22Rv1 (cell line): ENCODE data around the gene TMOD4.

Experiments
- H3K27ac ChIP-seq: fragments of 450-650 bp; 2 replicates; pipeline ENCODE4 v1.5.1; 2017
- CTCF ChIP-seq: fragments of 450-650 bp; IDR thresholded peaks from 2 replicates; pipeline ENCODE4 v1.5.1; 2017; ENCODE audit warnings: mild to moderate bottlenecking
- ZFX ChIP-seq: fragments of 450-650 bp; IDR thresholded peaks from 2 replicates; pipeline ENCODE4 v1.6.1; 2017; ENCODE audit warnings: antibody characterized with exemption, borderline replicate concordance

Gene TMOD4

DNA sequence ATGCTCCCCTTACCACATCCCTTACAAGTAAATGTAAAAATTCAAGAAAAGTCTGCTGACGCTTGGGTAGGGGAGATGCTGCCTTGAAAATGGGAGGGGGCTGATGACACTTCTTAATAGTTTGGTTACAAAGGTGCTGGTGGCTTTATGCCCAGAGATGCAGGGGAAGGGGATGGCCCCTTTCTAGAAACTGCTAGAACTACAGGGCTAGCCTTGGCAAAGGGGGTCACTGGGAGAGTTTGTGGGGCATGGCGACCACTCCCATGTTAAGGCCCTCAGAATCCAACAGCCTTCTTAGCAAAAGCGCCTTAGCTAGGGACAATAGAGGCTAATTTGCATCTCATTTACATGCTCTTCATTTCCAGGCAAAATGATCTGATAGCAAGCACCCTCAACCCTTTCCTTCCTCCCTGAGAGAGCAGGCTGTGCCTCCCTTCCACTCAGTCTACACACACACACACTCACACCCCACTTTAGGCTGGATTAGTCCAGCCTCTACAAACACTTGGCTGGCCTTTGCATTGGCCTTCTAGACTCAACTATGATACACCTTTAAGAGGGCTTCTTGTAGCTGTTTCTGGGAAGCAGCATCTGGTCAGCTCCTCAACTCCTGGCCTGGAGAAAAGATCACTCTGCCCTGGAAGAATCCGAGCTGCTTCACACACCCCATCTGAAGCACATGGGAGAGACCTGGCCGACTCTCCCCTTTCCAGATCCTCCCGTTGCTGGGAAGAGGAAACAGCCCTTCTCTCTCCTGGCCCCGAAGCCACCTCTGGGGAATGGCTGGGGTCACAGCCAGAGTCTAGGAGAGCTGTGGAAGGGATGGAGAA, 31.1 kb downstream of the TMOD4 start:
- H3K27ac ChIP-seq = no peak overlapping the region
- TF ChIP-seq ZFX = no peak
- no peak for TF ChIP-seq CTCF

DNA sequence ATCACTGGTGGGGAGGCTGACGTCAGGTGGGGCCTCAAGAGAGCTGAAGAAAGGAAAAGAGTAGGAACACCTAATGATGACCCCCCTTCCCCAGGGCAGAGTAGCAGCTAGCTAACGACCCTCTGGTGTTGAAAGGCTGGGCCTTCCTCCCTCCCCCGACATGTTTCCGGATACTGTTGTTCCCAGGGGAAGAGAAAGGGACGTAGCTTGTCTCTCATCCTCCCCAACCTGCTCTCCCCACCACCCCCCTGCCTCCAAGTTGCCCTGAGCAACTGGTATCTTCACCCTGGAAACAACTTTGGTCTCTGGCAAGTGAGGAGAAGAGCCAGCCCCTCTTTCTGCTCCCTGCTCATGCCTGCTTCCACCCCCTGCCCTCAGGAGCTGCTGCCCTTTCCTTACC, 31.8 kb downstream of the TMOD4 start:
- TF ChIP-seq CTCF = no peak
- no peak for TF ChIP-seq ZFX
- H3K27ac ChIP-seq = no peak overlapping the region

- H3K27ac ChIP-seq = no peak overlapping the region
- no peak for TF ChIP-seq CTCF
- TF ChIP-seq ZFX = no peak
Observed at GRCh38 chr1:151143057-151143435, 32.7 kb downstream of the TMOD4 start.

DNA sequence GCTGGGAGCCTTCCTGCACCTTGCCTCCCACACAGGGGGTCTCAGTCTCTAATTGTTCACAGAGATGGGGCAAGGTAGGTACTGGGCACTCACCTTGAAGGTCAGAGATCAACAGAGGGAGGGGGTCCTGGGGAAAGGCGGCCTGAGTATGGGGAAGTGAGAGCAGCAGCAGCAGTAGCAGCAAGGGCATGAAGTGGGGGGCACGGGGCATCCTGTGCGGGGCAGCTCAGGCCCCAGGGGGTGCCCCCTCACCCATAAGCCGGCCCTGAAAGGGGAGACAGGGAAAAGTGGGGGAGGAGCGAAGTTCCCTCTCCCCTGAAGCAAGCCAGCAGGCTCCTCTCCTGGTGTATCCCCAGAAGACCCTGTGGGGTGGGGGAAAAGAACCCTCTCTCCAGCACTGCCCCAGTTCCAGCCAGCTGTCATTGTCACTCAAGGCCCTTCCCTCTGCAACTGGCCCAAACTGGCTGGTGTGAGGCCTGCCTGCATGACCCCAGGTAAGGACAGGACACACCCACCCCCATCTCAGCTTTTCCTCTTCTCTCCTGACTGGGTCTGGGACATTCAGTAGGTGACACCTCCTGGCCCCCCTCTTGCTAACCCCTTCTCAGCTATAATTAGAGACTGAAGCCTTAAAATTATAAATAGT, 33.2 kb downstream of the TMOD4 start:
- no peak for TF ChIP-seq CTCF
- no peak for TF ChIP-seq ZFX
- no peak overlapping the region for H3K27ac ChIP-seq

GRCh38 chr1:151137789-151138188, 38.0 kb downstream of the TMOD4 start:
- no peak for TF ChIP-seq ZFX
- no peak for TF ChIP-seq CTCF
- H3K27ac ChIP-seq = no peak overlapping the region

DNA sequence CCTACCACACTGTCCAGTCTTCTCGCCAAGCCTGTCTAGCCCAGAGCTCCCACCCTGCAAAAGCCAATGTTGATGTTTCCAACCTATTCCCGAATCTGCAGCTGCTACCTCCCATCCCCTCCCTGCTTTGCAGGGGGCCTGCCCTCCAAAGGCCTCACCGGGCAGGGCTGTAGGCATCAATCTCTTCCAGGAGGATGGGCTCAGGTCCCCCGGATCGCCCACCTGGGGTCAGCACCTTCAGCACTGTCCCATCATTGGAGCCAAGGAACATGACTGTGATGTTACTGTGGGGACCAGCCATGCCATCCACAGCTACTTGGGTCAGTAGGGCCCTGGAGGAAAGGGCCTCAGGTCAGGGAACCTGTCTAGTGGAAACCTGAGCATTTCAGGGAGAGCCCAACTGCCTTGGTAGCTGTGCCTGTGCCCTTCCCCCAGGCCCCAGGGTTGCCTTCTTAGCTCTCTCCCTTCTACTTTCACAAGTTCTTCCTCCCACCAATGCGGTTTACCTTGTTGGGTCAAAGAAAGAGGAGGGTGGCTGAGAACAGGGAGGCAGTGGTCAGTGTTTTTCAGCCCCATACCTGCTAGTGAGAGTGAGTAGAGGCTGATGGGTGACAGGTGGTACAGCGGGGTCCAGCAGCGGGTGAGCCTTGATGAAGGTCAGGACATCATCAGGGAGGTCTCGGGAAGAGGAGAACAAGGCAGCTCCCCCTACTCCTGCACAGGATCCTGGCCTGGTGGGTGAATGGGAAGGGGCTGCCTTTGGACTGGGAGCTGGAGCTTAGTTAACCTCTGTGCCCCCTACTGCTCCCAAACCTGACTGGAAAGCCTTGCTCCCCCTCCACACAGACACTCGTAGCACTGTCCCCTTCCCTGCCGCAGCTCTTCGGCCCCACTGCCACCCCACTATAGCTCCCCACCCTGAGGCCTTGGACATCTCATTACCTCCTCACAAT, 40.1 kb downstream of the TMOD4 start:
- no peak overlapping the region for H3K27ac ChIP-seq
- TF ChIP-seq ZFX = no peak
- TF ChIP-seq CTCF = 0 out of 2 replicates have a peak, but pooled peaks have one; percentile 1
